HepG2 (cell line): Measurements from ENCODE around the gene CES3. TPM values are rescaled to one million over a fixed set of nuclear protein-coding genes. Genes with fewer than 3 reads are reported as not detected.

ENCODE experiments used
- BORCS8-MEF2B ChIP-seq: sonication (generic); formaldehyde crosslinking; IDR thresholded peaks from 2 replicates; pipeline ENCODE4 v1.8.0; 2022; ENCODE audit warnings: mild to moderate bottlenecking, missing genetic modification reagents
- FOXK1 ChIP-seq: sonication (generic); formaldehyde crosslinking; IDR thresholded peaks from 2 replicates; pipeline ENCODE4 v1.4.0; 2020; ENCODE audit warnings: low read depth, missing genetic modification reagents, borderline replicate concordance
- HCFC1 ChIP-seq: fragments of 150-350 bp; IDR thresholded peaks from 2 replicates; pipeline ENCODE4 v1.6.1; 2014; ENCODE audit warnings: low read depth, low read length
- IKZF4 ChIP-seq: sonication (generic); formaldehyde crosslinking; IDR thresholded peaks from 2 replicates; pipeline ENCODE4 v1.5.1; 2020; ENCODE audit warnings: borderline replicate concordance, mild to moderate bottlenecking, low read depth, missing genetic modification reagents; ENCODE audit errors: not compliant biosample characterization
- MED1 ChIP-seq: sonication (generic); formaldehyde crosslinking; IDR thresholded peaks from 2 replicates; pipeline ENCODE4 v1.4.0; 2020; ENCODE audit warnings: missing genetic modification reagents
- NFIB ChIP-seq: sonication (generic); formaldehyde crosslinking; IDR thresholded peaks from 2 replicates; pipeline ENCODE4 v1.9.0; 2021; ENCODE audit warnings: missing genetic modification reagents, mild to moderate bottlenecking, borderline replicate concordance
- NR2C2 ChIP-seq: sonication (generic); formaldehyde crosslinking; IDR thresholded peaks from 2 replicates; pipeline ENCODE4 v1.4.0; 2020; ENCODE audit warnings: missing genetic modification reagents, mild to moderate bottlenecking, moderate library complexity, borderline replicate concordance
- PCBP2 ChIP-seq: fragments of 200-400 bp; formaldehyde crosslinking; optimal IDR thresholded peaks from 2 replicates; pipeline ENCODE3; 2018; ENCODE audit warnings: low read length, low read depth; ENCODE audit not compliant: poor library complexity, severe bottlenecking
- POLR2AphosphoS2 ChIP-seq: IDR thresholded peaks from 2 replicates; pipeline ENCODE4 v1.6.1; 2011; ENCODE audit warnings: low read depth, low read length, improper control_type of control experiment
- RCOR2 ChIP-seq: IDR thresholded peaks from 2 replicates; pipeline ENCODE4 v1.6.1; 2016; ENCODE audit warnings: missing biosample characterization, missing genetic modification reagents
- RXRB ChIP-seq: IDR thresholded peaks from 2 replicates; pipeline ENCODE4 v1.6.1; 2016; ENCODE audit warnings: borderline replicate concordance, missing genetic modification reagents, missing compliant biosample characterization
- TOE1 ChIP-seq: sonication (generic); formaldehyde crosslinking; IDR thresholded peaks from 2 replicates; pipeline ENCODE4 v1.4.0; 2020; ENCODE audit warnings: mild to moderate bottlenecking, missing genetic modification reagents
- YEATS2 ChIP-seq: sonication (generic); formaldehyde crosslinking; IDR thresholded peaks from 2 replicates; pipeline ENCODE4 v1.4.0; 2020; ENCODE audit warnings: missing genetic modification reagents, borderline replicate concordance
- ZNF160 ChIP-seq: sonication (generic); formaldehyde crosslinking; IDR thresholded peaks from 2 replicates; pipeline ENCODE4 v1.8.0; 2022; ENCODE audit warnings: mild to moderate bottlenecking, inconsistent platforms, missing genetic modification reagents
- ZNF292 ChIP-seq: sonication (generic); formaldehyde crosslinking; IDR thresholded peaks from 2 replicates; pipeline ENCODE4 v1.8.1; 2022; ENCODE audit warnings: mild to moderate bottlenecking, low read depth, missing genetic modification reagents, borderline replicate concordance
- ZNF501 ChIP-seq: sonication (generic); formaldehyde crosslinking; IDR thresholded peaks from 2 replicates; pipeline ENCODE4 v1.5.1; 2020; ENCODE audit warnings: mild to moderate bottlenecking, moderate library complexity, missing genetic modification reagents
- ZNF619 ChIP-seq: sonication (generic); formaldehyde crosslinking; IDR thresholded peaks from 2 replicates; pipeline ENCODE4 v1.4.0; 2020; ENCODE audit warnings: mild to moderate bottlenecking, missing genetic modification reagents
- ZNF644 ChIP-seq: IDR thresholded peaks from 2 replicates; pipeline ENCODE4 v1.6.1; 2016; ENCODE audit warnings: low read depth
- ZNF83 ChIP-seq: sonication (generic); formaldehyde crosslinking; IDR thresholded peaks from 2 replicates; pipeline ENCODE4 v1.4.0; 2020; ENCODE audit warnings: missing genetic modification reagents, mild to moderate bottlenecking, borderline replicate concordance
- ZNF878 ChIP-seq: sonication (generic); formaldehyde crosslinking; IDR thresholded peaks from 2 replicates; pipeline ENCODE4 v1.8.1; 2023; ENCODE audit warnings: mild to moderate bottlenecking, missing genetic modification reagents, moderate library complexity
- ZSCAN20 ChIP-seq: sonication (generic); formaldehyde crosslinking; IDR thresholded peaks from 2 replicates; pipeline ENCODE4 v1.4.0; 2020; ENCODE audit warnings: missing genetic modification reagents, mild to moderate bottlenecking, borderline replicate concordance
- polyA plus RNA-seq, 8 experiments: library from polyadenylated mRNA; depleted of rRNA in 3 of 8; stranded (reverse) in 7 of 8; unstranded in 1 of 8; fragments of >200 nt; fragmentation: Illumina TruSeq in 4 of 8; extraction: Trizol in 4 of 8; gene quantifications; 2 replicates each; pipeline versions ENCODE4 v1.2.1 to v1.2.3, GENCODE V29; 2011 to 2016; ENCODE audit warnings: low read depth in 4 of 8, missing spikeins in 1 of 8, mixed read lengths in 1 of 8; ENCODE audit not compliant: insufficient read depth in 1 of 8
- total RNA-seq, 5 experiments: library from RNA; depleted of rRNA; stranded (reverse); fragments of >200 nt; fragmentation: Illumina TruSeq; extraction: Trizol; gene quantifications; 2 replicates each; pipeline ENCODE4 v1.2.3, GENCODE V29; 2016; ENCODE audit warnings: low read depth in 1 of 5
- TF ChIP-seq, protein P1 (sequence below): sonication (generic); formaldehyde crosslinking; IDR thresholded peaks from 2 replicates; pipeline ENCODE4 v1.5.0; 2020; ENCODE audit warnings: mild to moderate bottlenecking, missing genetic modification reagents, moderate library complexity
- TF ChIP-seq, protein P2 (sequence below): sonication (generic); formaldehyde crosslinking; IDR thresholded peaks from 2 replicates; pipeline ENCODE4 v1.5.0; 2020; ENCODE audit warnings: missing genetic modification reagents
- TF ChIP-seq, protein P3 (sequence below): sonication (generic); formaldehyde crosslinking; IDR thresholded peaks from 2 replicates; pipeline ENCODE4 v1.8.1; 2023; ENCODE audit warnings: missing genetic modification reagents, mild to moderate bottlenecking, borderline replicate concordance
- TF ChIP-seq, protein P4 (sequence below): sonication (generic); formaldehyde crosslinking; IDR thresholded peaks from 2 replicates; pipeline ENCODE4 v1.4.0; 2020; ENCODE audit warnings: missing genetic modification reagents

Gene CES3
- total and polyA plus RNA-seq, 2 of the 13 experiments (the other 11 are each of a cell fraction or from before 2014, with no cell fraction given): 6.6 to 17.4 TPM

DNA sequence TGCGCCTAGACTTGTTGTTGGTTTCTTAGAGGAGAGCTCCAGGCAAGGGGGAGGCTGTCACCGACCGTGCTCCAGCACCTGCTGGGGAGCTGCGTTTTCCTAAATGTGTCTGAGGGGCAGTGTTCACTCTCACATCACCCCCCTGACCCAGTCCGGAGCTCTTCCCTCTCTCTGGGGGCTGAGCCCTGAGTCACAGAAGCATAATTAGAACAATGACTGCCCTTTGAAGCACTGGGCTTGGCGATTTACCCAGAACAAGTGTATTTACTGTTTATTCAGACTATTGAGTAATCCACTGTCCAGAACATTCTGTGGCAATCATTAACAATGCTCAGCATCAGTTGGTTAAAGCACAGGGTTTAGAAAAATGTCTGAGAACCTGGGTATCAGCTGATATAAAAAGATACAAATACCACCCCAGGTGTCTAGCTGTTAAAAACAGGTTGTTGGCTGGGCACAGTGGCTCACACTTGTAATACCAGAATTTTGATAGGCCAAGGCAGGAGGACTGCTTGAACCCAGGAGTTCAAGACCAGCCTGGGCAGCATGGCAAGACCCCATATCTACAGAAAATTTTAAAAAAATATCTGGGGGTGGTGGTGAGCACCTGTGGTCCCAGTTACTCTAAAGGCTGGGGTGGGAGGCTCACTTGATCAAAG lies 35.4 kb downstream of the CES3 start (continued):
- peak; percentile 86; the same call in 1 of the 2 replicates for TF ChIP-seq FOXK1 (CRISPR knock-in tag)
- peak; percentile 71; the same call in 1 of the 2 replicates for TF ChIP-seq ZNF292 (CRISPR knock-in tag)
- TF ChIP-seq, protein P1, sequence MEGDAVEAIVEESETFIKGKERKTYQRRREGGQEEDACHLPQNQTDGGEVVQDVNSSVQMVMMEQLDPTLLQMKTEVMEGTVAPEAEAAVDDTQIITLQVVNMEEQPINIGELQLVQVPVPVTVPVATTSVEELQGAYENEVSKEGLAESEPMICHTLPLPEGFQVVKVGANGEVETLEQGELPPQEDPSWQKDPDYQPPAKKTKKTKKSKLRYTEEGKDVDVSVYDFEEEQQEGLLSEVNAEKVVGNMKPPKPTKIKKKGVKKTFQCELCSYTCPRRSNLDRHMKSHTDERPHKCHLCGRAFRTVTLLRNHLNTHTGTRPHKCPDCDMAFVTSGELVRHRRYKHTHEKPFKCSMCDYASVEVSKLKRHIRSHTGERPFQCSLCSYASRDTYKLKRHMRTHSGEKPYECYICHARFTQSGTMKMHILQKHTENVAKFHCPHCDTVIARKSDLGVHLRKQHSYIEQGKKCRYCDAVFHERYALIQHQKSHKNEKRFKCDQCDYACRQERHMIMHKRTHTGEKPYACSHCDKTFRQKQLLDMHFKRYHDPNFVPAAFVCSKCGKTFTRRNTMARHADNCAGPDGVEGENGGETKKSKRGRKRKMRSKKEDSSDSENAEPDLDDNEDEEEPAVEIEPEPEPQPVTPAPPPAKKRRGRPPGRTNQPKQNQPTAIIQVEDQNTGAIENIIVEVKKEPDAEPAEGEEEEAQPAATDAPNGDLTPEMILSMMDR: peak; percentile 36; the same call in 1 of the 2 replicates
- TF ChIP-seq, protein P2, sequence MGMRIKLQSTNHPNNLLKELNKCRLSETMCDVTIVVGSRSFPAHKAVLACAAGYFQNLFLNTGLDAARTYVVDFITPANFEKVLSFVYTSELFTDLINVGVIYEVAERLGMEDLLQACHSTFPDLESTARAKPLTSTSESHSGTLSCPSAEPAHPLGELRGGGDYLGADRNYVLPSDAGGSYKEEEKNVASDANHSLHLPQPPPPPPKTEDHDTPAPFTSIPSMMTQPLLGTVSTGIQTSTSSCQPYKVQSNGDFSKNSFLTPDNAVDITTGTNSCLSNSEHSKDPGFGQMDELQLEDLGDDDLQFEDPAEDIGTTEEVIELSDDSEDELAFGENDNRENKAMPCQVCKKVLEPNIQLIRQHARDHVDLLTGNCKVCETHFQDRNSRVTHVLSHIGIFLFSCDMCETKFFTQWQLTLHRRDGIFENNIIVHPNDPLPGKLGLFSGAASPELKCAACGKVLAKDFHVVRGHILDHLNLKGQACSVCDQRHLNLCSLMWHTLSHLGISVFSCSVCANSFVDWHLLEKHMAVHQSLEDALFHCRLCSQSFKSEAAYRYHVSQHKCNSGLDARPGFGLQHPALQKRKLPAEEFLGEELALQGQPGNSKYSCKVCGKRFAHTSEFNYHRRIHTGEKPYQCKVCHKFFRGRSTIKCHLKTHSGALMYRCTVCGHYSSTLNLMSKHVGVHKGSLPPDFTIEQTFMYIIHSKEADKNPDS (CRISPR knock-in tag): no peak
- TF ChIP-seq YEATS2: no peak
- TF ChIP-seq IKZF4 (CRISPR knock-in tag): no peak
- peak; percentile 62; the same call in 1 of the 2 replicates for TF ChIP-seq ZNF878 (CRISPR knock-in tag)
- TF ChIP-seq TOE1 (CRISPR knock-in tag): no peak
- TF ChIP-seq RCOR2 (CRISPR knock-in tag): peak; percentile 79
- peak; percentile 76 for TF ChIP-seq ZNF501 (CRISPR knock-in tag)
- TF ChIP-seq MED1 (CRISPR knock-in tag): peak; percentile 76
- no peak for TF ChIP-seq NR2C2 (CRISPR knock-in tag)
- TF ChIP-seq PCBP2: no peak
- TF ChIP-seq NFIB: no peak
- TF ChIP-seq ZSCAN20: no peak
- no peak for TF ChIP-seq POLR2AphosphoS2
- peak; percentile 81 for TF ChIP-seq RXRB
- no peak for TF ChIP-seq ZNF619
- peak; percentile 36; the same call in 1 of the 2 replicates for TF ChIP-seq ZNF644 (CRISPR knock-in tag)
- TF ChIP-seq ZNF160: no peak
- TF ChIP-seq HCFC1: no peak
- TF ChIP-seq ZNF83 (CRISPR knock-in tag): no peak
- TF ChIP-seq, protein P3, sequence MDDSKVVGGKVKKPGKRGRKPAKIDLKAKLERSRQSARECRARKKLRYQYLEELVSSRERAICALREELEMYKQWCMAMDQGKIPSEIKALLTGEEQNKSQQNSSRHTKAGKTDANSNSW (CRISPR knock-in tag): no peak
- TF ChIP-seq, protein P4, sequence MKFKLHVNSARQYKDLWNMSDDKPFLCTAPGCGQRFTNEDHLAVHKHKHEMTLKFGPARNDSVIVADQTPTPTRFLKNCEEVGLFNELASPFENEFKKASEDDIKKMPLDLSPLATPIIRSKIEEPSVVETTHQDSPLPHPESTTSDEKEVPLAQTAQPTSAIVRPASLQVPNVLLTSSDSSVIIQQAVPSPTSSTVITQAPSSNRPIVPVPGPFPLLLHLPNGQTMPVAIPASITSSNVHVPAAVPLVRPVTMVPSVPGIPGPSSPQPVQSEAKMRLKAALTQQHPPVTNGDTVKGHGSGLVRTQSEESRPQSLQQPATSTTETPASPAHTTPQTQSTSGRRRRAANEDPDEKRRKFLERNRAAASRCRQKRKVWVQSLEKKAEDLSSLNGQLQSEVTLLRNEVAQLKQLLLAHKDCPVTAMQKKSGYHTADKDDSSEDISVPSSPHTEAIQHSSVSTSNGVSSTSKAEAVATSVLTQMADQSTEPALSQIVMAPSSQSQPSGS (CRISPR knock-in tag): 0 out of 2 replicates have a peak, but pooled peaks have one; percentile 33
- no peak for TF ChIP-seq BORCS8-MEF2B (CRISPR knock-in tag)
